ENCODE measurements around the gene ADIRF.
"Not testable (repeated sequence)": the region's sequence is repeated elsewhere in the genome, so short reads cannot be mapped to it uniquely, and the experiment has no call there.

DNA sequence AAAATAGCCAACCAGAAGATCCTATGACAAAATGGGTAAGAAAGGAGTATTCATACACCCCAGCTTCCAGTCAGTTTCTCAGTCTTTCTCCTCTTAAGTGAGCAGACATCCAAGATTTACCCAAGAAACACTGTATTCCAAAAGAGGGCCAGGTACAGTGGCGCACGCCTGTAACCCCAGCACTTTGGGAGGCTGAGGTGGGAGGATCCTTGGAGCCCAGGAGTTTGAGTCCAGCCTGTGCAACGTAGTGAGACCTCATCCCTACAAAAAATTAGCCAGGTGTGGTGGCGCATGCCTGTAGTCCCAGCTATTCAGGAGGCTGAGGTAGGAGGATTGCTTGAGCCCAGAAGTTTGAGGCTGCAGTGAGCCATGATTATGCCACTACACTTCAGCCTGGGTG lies 20.5 kb upstream of the ADIRF start:
- not testable (repeated sequence) for TF ChIP-seq EZH2 (IDR thresholded peaks at IDR 0.05; ENCODE audit: borderline replicate concordance, insufficient read depth, low read length, poor library complexity, severe bottlenecking); MXI1 (conservative IDR thresholded peaks at IDR 0.05; ENCODE audit: poor library complexity, severe bottlenecking); EP300 (conservative IDR thresholded peaks at IDR 0.05; ENCODE audit: poor library complexity, severe bottlenecking); POLR2AphosphoS5 (IDR thresholded peaks at IDR 0.05)
- TF ChIP-seq, protein P1, sequence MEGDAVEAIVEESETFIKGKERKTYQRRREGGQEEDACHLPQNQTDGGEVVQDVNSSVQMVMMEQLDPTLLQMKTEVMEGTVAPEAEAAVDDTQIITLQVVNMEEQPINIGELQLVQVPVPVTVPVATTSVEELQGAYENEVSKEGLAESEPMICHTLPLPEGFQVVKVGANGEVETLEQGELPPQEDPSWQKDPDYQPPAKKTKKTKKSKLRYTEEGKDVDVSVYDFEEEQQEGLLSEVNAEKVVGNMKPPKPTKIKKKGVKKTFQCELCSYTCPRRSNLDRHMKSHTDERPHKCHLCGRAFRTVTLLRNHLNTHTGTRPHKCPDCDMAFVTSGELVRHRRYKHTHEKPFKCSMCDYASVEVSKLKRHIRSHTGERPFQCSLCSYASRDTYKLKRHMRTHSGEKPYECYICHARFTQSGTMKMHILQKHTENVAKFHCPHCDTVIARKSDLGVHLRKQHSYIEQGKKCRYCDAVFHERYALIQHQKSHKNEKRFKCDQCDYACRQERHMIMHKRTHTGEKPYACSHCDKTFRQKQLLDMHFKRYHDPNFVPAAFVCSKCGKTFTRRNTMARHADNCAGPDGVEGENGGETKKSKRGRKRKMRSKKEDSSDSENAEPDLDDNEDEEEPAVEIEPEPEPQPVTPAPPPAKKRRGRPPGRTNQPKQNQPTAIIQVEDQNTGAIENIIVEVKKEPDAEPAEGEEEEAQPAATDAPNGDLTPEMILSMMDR (IDR thresholded peaks at IDR 0.05; ENCODE audit: poor library complexity, severe bottlenecking): not testable (repeated sequence)
